GM23248 (cell line): Measurements from ENCODE around the gene IVL.

Source experiments
- EZH2 ChIP-seq: fragments of 200-600 bp; sonication (generic); IDR thresholded peaks from 2 replicates; pipeline ENCODE4 v1.6.1; 2018; ENCODE audit warnings: antibody characterized with exemption, mild to moderate bottlenecking; ENCODE audit not compliant: insufficient read depth, poor library complexity, severe bottlenecking
- EZH2phosphoT487 ChIP-seq: fragments of 200-600 bp; sonication (generic); IDR thresholded peaks from 2 replicates; pipeline ENCODE4 v1.6.1; 2018; ENCODE audit warnings: antibody characterized with exemption, moderate library complexity, mild to moderate bottlenecking, low read depth; ENCODE audit not compliant: insufficient read depth

DNA sequence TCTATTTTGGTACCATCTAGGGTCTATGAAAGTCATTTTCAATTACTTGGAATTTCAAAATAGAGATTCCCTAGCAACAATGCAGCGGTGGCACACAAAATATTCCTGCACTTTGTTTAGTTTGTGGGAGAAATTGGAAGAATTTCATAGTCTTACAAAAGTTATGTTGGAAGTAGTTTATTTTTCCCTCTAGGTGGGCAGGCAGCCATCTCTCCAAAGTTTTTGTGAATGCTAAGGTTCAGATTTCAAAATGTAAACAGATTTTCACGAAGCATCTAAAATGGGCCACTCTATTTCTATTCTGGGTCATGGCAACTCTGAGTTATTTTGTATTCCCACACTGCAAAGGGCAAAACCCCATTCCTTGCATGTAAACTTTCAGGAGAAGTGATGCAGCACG is 22.3 kb upstream of the IVL start:
- no peak for TF ChIP-seq EZH2
- TF ChIP-seq EZH2phosphoT487, result no peak
